ENCODE results near the gene CEP135.

DNA sequence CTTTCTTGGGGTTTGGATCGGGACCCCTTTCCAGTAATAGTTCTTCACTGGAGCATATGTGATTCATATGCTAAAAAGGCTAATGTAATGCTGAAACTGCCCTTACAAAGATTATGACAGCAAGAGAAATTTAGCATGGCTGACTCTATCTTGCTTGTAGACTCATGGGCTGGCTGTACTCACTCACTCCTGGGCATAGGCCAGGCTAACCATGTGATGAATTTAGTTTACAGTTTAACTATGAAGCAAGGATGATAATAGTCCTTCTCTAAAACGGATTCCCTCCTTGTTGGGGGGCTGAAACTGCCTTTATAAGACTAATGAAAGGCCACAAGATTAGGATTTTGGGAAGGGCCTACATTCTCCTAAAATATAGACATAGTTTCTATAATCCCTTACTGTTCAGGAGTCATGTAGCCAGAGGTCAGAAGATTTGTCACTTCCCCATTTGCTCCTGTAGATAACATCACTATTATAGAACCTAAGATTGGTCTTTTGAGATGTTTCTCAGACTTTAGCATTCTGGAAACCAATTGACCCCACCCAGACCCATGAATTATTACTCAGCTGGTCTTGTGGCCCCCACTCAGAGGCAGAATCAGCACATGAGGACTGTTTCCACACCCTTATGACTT lies 20.8 kb upstream of the CEP135 start:
- TF ChIP-seq ZC3H10 (CRISPR knock-in tag; IDR thresholded peaks at IDR 0.05), result no peak
- TF ChIP-seq, protein P1, sequence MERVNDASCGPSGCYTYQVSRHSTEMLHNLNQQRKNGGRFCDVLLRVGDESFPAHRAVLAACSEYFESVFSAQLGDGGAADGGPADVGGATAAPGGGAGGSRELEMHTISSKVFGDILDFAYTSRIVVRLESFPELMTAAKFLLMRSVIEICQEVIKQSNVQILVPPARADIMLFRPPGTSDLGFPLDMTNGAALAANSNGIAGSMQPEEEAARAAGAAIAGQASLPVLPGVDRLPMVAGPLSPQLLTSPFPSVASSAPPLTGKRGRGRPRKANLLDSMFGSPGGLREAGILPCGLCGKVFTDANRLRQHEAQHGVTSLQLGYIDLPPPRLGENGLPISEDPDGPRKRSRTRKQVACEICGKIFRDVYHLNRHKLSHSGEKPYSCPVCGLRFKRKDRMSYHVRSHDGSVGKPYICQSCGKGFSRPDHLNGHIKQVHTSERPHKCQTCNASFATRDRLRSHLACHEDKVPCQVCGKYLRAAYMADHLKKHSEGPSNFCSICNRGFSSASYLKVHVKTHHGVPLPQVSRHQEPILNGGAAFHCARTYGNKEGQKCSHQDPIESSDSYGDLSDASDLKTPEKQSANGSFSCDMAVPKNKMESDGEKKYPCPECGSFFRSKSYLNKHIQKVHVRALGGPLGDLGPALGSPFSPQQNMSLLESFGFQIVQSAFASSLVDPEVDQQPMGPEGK (CRISPR knock-in tag; IDR thresholded peaks at IDR 0.05; ENCODE audit: borderline replicate concordance), result no peak
- TF ChIP-seq GLIS3 (CRISPR knock-in tag; IDR thresholded peaks at IDR 0.05), result no peak
- no peak for TF ChIP-seq ZFP3 (CRISPR knock-in tag; IDR thresholded peaks at IDR 0.05)
- TF ChIP-seq RARB (CRISPR knock-in tag; IDR thresholded peaks at IDR 0.05), result no peak
- TF ChIP-seq ZFP30 (CRISPR knock-in tag; IDR thresholded peaks at IDR 0.05), result no peak
- no peak for TF ChIP-seq ESRRG (CRISPR knock-in tag; IDR thresholded peaks at IDR 0.05)

All from SK-N-SH treated with all-trans-retinoic acid at 6 μM for 48 hours (cell line).